ENCODE results near the gene GMIP.
"Not testable (repeated sequence)": the region's sequence is repeated elsewhere in the genome, so short reads cannot be mapped to it uniquely, and the experiment has no call there.

Gene GMIP

DNA sequence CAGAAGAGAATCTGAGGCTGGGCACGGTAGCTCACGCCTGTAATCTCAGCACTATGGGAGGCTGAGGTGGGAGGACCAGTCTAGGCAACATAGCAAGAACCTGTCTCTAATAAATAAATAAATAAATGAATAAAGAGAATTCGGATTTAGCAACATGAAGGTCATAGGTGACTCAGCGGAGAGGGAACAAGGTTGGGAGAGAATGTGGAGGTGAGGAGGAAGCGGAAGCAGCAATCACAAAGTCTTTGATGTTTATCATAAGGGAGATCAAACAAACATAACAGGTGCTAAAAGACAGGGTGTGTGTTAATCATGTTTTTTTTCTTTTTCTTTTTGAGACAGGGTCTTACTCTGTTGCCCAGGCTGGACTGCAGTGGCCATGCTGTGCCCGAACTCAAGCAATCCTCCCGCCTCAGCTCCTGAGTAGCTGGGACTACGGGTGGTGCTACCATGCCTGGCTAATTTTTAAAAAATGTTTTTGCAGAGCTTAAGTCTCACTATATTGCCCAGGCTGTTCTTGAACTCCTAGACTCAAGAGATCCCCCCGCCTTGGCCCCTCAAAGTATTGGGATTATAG lies 41.2 kb downstream of the GMIP start:
- DNase-seq = no peak

DNA sequence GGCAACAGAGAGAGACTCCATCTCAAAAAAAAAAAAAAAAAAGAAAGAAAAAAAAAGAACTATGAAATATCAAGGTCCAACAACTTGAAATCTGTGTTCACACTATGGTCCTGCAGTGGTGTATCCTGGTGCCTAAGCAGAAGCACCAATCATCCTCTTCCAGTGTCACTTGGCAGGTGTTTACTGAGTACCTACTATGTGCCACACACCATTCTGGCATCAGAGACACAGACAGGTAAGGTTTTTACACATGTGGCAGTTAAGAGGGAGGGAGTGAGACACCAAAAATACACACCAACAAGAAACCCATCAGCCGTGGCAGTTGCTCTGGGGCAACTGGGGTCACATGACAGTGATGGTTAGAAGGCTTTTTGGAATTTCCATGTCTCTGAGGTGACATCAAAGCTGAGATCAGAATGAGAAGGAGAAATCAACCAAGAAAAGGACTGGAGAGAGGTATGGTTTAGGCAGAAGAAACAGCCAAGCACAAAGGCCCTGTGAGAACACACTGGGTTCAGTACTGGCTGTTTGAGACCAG lies 42.6 kb downstream of the GMIP start:
- DNase-seq = no peak

DNA sequence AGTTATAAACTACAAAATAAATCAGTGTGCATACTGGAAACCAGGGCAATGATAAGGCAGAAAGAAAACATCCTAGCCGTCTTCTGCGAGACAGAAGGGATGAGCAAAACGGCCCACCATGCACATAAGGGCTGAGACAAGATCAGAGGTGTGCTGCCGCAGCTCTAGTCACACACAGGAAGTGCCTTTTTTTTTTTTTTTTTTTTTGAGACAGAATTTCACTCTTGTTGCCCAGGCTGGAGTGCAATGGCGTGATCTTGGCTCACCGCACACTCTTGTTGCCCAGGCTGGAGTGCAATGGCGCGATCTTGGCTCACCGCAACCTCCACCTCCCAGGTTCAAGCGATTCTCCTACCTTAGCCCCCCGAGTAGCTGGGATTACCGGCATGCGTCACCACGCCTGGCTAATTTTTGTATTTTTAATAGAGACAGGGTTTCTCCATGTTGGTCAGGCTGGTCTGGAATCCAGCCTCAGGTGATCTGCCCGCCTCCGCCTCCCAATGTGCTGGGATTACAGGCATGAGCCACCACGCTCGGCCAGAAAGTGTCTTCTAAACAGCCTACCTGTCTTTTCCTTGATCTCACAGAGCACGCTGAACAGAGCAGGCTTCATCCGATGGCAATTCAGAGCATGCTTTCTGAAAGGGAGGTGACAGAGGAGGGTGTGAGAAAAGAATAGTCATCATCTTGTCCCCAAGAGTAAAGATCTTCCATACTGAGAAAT lies 44.6 kb downstream of the GMIP start:
- DNase-seq = not testable (repeated sequence)

DNA sequence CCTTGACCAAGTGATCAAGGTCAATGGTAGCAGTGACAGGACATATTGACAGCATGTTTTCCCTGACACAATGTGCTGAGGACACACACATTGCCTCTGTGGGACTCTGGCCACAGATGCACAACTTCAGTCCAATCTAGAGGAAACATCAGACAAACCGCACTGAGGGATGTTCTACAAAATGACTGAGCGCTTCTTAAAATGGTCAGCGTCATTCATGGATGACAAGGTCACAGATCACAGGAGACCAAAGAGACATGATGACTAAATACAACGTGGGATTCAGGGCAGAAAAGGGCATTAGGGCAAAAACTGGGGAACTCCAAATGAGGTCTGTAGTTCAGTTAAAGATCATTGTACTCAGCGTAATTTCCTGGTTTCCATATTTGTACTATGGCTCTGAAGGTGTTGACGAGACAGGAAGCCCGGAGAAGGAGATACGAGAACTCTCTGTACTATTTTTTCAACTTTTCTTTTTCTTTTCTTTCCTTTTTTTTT lies 45.6 kb downstream of the GMIP start:
- no peak for DNase-seq

DNA sequence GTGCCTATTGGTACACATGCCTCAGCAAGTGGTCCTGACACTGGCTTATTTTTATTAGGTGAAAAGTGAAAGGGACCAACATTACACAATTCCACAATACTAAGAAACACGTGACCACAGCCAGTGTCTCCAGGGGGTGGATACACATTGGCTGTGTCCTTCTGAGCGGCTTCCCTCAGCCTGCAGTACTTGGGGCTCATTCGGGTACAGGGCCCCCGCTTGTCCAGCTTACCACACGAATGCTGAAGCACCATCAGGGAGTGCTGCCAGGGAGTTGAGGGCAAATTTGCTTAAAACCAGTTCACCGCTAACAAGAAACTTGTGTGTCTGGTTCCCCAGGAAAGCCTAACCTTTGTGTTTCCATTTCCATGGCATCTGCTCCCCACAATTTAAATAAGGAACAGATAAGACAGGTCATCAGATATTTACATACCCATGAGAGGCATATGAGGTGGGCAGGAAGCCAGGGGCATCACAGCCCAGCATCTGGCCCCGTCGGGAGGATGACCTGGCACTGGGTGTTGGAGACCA lies 48.2 kb downstream of the GMIP start:
- peak in 1 of 2 experiments; percentile 22 for DNase-seq

DNA sequence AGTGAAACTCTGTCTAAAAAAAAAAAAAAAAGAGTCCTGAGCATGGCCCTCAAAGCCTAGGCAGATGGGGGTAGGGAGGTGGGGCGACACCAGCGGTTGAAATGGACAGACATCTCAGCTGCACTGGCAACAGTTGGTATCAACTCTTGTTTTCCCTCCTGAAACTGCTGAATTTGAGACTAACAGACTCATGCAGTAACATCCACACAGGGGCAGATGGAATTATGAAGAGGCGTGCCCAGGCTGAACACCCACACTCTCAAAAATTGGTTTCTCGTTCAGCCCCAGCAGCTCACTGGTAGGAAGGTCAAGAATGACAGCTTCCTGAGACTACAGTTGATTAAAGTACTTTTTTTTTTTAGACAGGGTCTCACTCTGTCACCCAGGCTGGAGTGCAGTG lies 49.1 kb downstream of the GMIP start:
- no peak for DNase-seq

DNA sequence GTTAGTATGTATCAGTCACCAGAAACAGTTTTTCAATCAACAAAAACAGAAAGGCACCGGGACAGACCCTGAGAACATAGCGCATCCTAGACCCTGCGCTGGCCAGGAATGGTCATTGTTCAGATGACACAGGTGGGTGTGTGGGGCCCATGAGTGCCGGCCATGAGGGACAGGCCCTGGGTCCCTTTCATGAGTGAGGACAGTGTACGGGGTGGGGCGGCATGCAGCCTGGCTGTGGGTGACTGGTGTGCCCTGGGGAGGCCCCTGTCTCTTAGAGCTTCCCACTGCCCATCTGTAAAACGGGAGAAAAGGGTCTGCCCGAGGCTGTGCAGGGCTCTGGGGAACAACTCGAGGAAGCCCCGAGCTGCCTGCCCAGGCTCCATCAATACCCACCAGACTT lies 50.8 kb downstream of the GMIP start:
- DNase-seq = no peak

DNA sequence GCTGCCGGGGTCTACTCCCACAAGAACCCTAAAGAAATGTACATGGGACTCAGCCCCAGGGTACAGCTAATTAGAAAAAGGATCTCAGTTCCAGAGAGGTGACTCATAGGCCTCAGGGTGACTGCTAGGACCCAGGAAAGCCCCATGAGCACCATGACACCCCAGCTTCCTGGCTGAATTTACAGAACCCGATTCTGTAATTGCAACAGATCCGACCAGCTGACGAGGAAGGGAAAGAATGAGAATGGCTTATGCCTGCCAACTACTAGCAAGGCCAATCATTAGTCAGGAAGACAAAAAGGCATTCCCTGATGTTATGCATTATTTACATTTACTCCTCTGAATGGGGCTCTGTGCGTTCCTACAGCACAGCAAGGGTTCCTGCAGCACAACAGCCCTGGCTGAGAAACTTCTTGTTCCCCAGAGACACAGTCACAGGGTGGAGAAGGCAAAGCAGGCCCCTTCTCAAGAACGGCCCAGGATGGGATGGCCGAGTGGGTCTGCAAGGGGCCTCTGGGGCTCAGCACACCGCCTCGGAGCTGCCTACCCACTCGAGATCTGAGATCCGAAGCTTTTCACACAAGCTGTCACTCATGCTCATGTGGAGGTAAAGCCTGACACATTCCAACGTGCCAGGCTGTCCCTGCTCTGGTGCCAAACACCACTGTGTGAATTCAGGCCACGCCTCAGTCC lies 52.2 kb downstream of the GMIP start:
- DNase-seq = no peak

DNA sequence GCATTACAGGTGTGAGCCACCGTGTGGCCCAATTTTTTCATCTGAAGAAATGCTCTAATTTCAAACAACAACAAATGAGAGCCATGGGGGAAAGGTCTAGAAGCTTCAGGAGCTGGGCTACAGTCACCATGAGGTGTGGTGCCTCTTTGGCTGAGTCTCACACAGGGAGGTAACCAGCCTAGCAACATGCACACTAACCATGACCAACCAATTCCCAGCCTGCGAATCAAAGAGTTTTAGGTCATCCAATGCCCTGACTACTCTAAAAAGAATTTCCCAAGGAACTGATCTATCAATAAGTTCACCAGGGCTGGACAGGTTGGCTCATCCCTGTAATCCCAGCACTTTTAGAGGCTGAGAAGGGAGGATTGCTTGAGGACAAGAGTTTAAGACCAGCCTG lies 54.9 kb downstream of the GMIP start:
- no peak for DNase-seq

DNA sequence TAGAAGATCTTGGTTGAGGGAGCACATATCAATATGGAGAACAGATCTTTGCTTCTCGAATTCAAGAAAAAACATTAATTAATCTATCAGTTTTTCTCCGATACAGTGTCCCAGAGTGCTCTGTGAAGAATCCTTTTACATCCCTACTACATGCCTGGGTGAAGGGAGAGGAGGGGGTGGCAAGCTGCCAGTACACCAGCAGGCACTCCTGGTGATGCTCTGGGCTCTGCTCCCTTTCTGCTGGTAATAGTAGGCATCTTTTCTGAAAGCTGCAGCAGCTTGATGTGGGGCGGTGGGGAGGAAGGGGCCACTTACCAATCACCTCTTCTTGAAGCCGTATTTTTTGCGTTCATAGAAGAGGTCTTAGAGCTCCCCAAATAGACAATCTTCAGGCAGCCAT lies 55.7 kb downstream of the GMIP start:
- peak; percentile 7 to 56 for DNase-seq

DNA sequence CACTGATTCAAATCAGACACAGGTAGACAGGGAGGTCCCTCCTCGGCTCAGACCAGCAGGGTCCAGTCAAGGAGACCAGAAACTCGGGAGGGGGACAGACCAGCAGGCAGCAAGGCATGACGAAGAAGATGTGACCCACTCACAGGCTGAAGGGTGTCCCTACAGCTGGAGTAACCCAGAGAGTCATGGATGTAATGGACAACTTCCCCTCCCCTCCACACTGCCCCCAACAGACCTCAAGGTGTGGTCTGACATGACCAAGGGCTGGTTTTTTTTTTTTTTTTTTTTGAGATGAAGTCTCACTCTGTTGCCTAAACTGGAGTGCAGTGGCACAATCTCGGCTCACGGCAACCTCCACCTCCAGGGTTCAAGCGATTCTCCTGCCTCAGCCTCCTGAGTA lies 59.1 kb downstream of the GMIP start:
- DNase-seq = no peak

DNA sequence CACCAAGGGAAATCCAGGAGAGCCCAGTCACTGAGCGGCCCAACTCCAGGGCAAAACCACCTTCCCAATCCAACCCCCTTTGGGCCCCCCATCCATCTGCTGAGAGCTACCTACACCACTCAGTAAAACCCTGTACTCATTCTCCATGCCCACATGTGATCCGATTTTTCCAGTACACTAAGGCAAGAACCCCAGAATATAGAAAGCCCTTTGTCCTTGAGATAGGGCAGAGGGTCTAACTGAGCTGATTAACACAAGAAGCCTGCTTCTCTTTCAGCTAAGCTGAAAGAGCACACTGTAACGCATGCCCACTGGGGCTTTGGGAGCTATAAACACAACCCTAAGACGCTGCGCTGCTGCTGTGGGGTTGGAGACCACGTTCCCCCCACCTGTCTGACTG lies 61.0 kb downstream of the GMIP start:
- no peak for DNase-seq

DNA sequence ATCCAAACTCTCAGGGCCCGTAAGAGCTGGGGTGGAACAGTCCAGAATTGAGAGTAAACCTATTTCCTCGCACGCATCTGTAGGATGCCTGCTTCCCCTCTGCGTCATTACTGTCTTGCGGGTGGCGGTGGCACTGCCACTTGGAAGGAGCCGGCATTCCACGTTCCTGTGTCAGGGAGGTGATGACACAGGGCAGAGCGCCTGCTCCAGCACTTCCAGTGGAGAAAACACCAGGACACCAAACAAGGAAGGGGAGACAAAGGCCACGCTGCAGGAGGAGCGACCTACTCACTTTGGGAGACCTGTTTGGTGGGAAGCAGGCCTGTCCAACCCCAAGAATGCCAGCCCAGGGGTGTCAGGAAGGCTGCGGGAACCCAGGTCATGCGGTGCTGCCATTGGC lies 62.1 kb downstream of the GMIP start:
- DNase-seq = no peak

DNA sequence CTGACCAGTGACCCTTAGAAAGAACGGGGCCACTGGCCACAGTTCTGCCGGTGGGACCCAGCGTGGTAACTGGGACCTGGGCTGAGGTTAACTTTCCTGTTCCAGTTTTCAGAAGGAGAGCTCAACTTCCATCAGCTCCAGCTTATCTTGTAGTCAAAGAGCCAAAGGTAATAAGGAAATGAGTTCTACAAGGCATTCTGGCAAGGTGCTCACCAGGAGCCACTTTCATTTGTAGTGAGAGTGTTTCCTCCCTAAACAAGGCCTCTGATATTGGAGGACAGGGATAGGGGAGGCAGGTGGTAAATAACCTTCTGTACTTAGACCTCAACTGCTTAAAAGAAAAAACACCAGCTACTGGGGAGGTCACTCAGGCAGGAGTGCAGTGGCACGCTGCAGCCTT lies 63.0 kb downstream of the GMIP start:
- no peak for DNase-seq

DNA sequence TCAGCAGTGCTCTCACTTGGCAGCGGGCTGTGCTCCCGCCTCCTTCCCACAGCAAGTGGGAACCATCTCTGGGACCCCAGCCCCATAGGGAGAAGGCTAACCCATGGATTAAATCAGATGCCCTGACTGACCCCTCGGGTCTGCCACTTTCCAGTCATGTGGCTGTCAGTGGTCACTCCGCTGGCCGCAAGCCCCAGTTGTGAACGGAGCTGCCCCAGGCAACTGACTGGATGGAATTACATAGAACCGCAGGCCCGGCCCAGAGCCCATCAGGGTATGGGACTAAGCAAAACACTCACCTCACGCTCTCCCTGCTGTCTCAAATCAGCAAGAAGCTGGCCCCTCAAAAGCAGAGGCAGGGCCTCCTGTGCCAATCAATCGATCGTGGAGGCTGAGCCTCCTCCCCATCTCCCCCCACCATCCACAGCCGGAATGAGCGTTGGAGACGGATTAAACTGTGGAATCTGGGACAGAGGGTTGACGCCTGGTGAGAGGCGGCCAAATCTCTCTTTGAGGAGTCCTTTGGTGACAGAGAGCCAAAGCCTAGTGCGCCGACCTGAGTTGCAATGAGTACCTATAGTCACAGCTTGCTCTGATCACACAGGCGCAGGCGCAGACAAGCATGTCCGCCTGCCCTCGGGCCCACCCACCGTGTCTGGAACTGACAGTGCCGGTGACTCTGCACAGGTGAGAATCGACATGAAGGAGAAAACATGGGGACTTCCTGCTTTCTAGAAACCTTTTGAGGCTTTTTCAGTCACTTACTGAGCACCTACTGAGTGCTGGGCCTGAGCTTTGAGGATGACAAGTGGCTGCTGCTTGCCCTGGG lies 63.7 kb downstream of the GMIP start:
- no peak for DNase-seq

Measured in NCI-H446 (cell line).